ENCODE measurements around the gene MGAT5B.

GRCh38 chr17:76883744-76884525 is 15.7 kb downstream of the MGAT5B start:
- TF ChIP-seq CTCF (IDR thresholded peaks at IDR 0.05) (no peak), POLR2A (IDR thresholded peaks at IDR 0.05) (no peak), POLR2AphosphoS5 (IDR thresholded peaks at IDR 0.05) (no peak)

Measured in prostate gland (tissue), 2 donors.